Activated naive CD4-positive, alpha-beta T cell treated with anti-CD3 and anti-CD28 coated beads, Interleukin-2, amount 50 U/mL, for 72 hours (primary cell): ENCODE results near the gene BSN. TPM values are rescaled to one million over a fixed set of nuclear protein-coding genes. Genes with fewer than 3 reads are reported as not detected.

ENCODE experiments used
- ATAC-seq, 2 donors: fragments of 150-1000 bp; cut with Tn5 transposase; 2 replicates each; pipeline ENCODE4 v1.10.0; 2021; ENCODE audit warnings: mild to moderate bottlenecking in 2 of 2, moderate library complexity in 2 of 2
- DNase-seq, 2 donors: peaks; one replicate each; pipeline ENCODE4 v3.0.0; 2021 to 2022; ENCODE audit warnings: low spot score in 2 of 2
- H3K27ac Mint-ChIP-seq, 2 donors: one replicate each; pipeline ENCODE4 v1.8.0; 2022; ENCODE audit warnings: mild to moderate bottlenecking in 2 of 2, mixed read lengths in 2 of 2
- H3K36me3 Mint-ChIP-seq, 2 donors: one replicate each; pipeline ENCODE4 v1.8.0; 2022; ENCODE audit warnings: mixed read lengths in 2 of 2
- H3K9me3 Mint-ChIP-seq, 2 donors: one replicate each; pipeline ENCODE4 v1.8.0; 2022; ENCODE audit warnings: mixed read lengths in 2 of 2
- total RNA-seq, 2 donors: library from RNA; stranded (reverse); gene quantifications; one replicate each; pipeline ENCODE4 v1.2.3, GENCODE V29; 2022

BSN gene
- total RNA-seq, 2 donors from 2014 or later: 0.06 to 0.20 TPM

DNA sequence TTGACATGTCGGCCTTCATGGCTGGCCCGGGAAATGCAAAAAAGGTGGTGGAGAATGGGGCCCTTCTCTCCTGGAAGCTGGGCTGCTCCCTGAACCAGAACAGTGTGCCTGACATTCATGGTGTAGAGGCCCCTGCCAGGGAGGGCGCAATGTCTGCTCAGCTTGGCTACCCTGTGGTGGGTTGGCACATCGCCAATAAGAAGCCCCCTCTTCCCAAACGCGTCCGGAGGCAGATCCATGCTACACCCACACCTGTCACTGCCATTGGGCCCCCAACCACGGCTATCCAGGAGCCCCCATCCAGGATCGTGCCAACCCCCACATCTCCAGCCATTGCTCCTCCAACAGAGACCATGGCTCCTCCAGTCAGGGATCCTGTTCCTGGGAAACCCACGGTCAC lies 23.1 kb upstream of the BSN start:
- peaks cover 5 to 9% of the 10 kb centered on the region in 2 donors for H3K36me3 Mint-ChIP-seq

DNA sequence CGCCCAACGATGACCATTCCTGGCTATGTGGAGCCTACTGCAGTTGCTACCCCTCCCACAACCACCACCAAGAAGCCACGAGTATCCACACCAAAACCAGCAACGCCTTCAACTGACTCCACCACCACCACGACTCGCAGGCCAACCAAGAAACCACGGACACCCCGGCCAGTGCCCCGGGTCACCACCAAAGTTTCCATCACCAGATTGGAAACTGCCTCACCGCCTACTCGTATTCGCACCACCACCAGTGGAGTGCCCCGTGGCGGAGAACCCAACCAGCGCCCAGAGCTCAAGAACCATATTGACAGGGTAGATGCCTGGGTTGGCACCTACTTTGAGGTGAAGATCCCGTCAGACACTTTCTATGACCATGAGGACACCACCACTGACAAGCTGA lies 22.6 kb upstream of the BSN start:
- no peaks in the 10 kb centered on the region for H3K9me3 Mint-ChIP-seq
- peak in 1 of 2 donors; percentile 19 for ATAC-seq
- H3K27ac Mint-ChIP-seq: peak overlapping the region in 1 of 2 donors; percentile 86
- no peak for DNase-seq
- peaks cover 5 to 9% of the 10 kb centered on the region in 2 donors for H3K36me3 Mint-ChIP-seq

More for the DNA sequence above, 23.1 kb upstream of the BSN start:
- H3K27ac Mint-ChIP-seq: no peak overlapping the region
- ATAC-seq: no peak
- DNase-seq: no peak
- no peaks in the 10 kb centered on the region for H3K9me3 Mint-ChIP-seq

GRCh38 chr3:49533031-49533430 lies 21.2 kb upstream of the BSN start:
- Mint-ChIP-seq H3K9me3 (no peaks in the 10 kb centered on the region), H3K36me3 (peaks cover 5 to 9% of the 10 kb centered on the region in 2 donors), H3K27ac (no peak overlapping the region)
- no peak for ATAC-seq
- DNase-seq: no peak

GRCh38 chr3:49533786-49534519 lies 20.3 kb upstream of the BSN start:
- Mint-ChIP-seq H3K9me3 (no peaks in the 10 kb centered on the region), H3K36me3 (peaks cover 5 to 9% of the 10 kb centered on the region in 2 donors), H3K27ac (no peak overlapping the region)
- no peak for ATAC-seq
- DNase-seq: no peak

- no peak for ATAC-seq
- no peak for DNase-seq
- Mint-ChIP-seq H3K27ac (no peak overlapping the region), H3K36me3 (peaks cover 5 to 9% of the 10 kb centered on the region in 2 donors), H3K9me3 (no peaks in the 10 kb centered on the region)
These were observed 19.5 kb upstream of the BSN start for GRCh38 chr3:49534581-49535441.

- no peaks in the 10 kb centered on the region for H3K9me3 Mint-ChIP-seq
- ATAC-seq (no peak), DNase-seq (no peak)
- peaks cover 0 to 8% of the 10 kb centered on the region in 2 donors for H3K36me3 Mint-ChIP-seq
- no peak overlapping the region for H3K27ac Mint-ChIP-seq
These were observed 18.1 kb upstream of the BSN start for GRCh38 chr3:49535971-49536874.

DNA sequence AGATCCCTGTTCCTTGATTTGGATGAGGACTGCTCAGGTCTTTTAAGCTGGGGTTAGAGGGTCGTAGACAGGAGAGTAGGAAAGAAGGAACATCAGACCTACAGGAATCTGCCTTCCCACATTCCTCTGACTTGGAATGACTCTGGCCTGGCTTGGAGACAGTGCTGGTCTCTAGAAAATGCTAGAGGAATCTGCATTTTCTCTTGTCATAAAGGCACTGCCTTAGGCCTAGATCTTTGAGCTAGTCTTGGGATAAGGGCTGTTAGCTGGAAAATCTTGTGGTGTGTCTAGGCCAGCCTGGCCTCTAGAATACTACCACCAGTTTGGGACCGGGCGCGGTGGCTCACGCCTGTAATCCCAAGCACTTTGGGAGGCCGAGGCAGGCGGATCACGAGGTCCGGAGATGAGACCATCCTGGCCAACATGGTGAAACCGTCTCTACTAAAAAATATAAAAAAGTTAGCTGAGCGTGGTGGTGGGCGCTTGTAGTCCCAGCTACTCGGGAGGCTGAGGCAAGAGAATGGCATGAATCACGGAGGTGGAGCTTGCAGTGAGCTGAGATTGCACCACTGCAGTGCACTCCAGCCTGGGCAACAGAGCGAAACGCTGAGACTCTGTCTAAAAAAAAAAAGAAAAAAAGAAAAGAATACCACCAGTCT lies 17.3 kb upstream of the BSN start:
- DNase-seq (no peak), ATAC-seq (no peak)
- Mint-ChIP-seq H3K27ac (no peak overlapping the region), H3K9me3 (no peaks in the 10 kb centered on the region), H3K36me3 (no peaks in the 10 kb centered on the region)

GRCh38 chr3:49539659-49540560 lies 14.4 kb upstream of the BSN start:
- peak; percentile 90 to 91 for ATAC-seq
- peak overlapping the region in 1 of 2 donors; percentile 26 for H3K27ac Mint-ChIP-seq
- H3K9me3 Mint-ChIP-seq: no peaks in the 10 kb centered on the region
- peak; percentile 93 to 97 for DNase-seq
- H3K36me3 Mint-ChIP-seq: no peaks in the 10 kb centered on the region

GRCh38 chr3:49552087-49552486 lies 2.2 kb upstream of the BSN start:
- Mint-ChIP-seq H3K27ac (no peak overlapping the region), H3K9me3 (no peaks in the 10 kb centered on the region), H3K36me3 (no peaks in the 10 kb centered on the region)
- no peak for DNase-seq
- no peak for ATAC-seq

DNA sequence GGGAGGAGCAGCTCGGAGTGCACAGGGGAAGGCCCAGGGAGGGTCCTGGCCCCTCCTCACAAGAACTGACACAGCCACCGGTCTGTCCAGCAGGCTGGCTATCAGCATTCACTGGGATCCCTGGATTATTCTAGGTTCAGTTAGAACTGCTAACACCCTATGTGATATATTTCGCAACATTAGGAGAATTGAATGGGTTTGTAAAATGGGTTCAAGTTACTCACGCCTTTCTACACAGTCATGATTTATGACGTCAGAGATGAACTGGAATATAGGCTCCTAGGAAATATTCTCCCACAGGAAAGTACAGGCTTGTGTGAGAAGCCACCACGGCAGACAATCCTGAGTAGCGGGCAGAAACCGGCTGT lies 969 bp upstream of the BSN start:
- ATAC-seq (no peak), DNase-seq (no peak)
- no peaks in the 10 kb centered on the region for H3K9me3 Mint-ChIP-seq
- H3K36me3 Mint-ChIP-seq: no peaks in the 10 kb centered on the region
- H3K27ac Mint-ChIP-seq: peak overlapping the region in 1 of 2 donors; percentile 88

DNA sequence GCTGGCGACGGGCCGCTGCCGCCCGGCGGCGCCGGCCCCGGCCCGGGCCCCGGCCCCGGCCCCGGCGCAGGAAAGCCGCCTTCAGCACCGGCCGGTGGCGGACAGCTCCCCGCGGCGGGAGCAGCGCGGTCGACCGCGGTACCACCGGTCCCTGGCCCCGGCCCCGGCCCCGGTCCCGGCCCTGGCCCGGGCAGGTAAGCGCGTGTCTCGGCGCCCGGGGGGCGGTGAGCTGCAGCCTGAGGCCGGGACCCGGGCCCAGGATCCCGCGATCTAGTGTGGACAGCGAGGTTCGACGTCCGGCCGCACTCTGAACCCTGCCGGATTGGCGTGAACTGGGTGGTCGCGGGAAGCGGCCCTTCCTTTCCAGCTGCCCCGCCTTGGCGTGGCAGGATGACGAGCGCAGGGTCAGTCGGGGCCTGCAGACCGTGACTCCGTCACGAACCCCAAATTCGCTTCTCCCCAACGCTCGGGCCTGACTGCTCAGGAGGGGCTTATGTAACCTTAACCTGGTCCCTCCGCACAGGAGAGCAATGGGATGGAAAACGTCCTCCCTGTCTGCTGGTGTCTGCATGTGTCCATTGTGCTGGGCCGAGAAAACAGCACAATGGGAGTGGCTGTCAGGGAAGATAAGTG lies 472 bp downstream of the BSN start:
- DNase-seq (peak in 1 of 2 donors; percentile 73), ATAC-seq (peak; percentile 74 to 79)

DNA sequence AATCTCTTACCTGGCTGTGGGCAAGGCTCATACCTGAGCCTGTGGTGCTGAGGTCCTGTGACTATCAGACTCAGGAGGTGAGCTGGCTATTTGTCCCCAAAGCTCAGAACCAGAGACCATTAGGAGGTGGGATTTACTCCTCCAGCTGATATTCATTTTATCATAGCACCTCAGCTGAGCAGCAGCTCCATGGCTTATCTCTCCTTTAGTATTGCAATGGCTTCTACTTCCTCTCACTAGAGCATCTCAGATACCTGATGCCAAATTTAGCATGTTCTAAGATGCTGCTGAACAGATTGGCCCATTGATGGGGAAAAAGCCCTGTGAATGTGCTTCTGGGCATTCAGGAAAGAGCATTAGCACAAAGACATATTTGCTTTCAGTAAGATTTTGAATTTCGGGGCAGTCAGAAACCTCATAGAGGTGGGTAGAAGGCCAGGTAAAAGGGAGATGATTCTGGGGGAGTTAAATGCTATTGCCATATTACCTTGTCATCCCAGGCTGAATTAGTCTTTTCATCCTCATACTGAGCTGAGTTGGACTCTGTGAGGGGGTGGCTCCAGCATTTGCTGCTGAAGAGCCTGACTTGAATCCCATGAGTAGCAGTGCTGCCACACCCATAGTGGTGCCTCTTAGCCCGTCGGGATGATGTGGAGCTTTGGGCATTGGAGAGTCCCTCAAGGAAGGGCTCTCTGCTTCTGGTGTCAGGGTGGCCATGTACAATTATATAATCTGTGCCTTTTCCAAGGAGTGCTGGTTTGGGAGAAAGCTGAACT lies 2.4 kb downstream of the BSN start:
- no peak overlapping the region for H3K27ac Mint-ChIP-seq
- no peak for ATAC-seq
- H3K36me3 Mint-ChIP-seq: peaks cover 0 to 8% of the 10 kb centered on the region in 2 donors
- no peaks in the 10 kb centered on the region for H3K9me3 Mint-ChIP-seq
- no peak for DNase-seq

More for the DNA sequence above, 472 bp downstream of the BSN start:
- Mint-ChIP-seq H3K36me3 (peaks cover 0 to 7% of the 10 kb centered on the region in 2 donors), H3K27ac (no peak overlapping the region), H3K9me3 (no peaks in the 10 kb centered on the region)

DNA sequence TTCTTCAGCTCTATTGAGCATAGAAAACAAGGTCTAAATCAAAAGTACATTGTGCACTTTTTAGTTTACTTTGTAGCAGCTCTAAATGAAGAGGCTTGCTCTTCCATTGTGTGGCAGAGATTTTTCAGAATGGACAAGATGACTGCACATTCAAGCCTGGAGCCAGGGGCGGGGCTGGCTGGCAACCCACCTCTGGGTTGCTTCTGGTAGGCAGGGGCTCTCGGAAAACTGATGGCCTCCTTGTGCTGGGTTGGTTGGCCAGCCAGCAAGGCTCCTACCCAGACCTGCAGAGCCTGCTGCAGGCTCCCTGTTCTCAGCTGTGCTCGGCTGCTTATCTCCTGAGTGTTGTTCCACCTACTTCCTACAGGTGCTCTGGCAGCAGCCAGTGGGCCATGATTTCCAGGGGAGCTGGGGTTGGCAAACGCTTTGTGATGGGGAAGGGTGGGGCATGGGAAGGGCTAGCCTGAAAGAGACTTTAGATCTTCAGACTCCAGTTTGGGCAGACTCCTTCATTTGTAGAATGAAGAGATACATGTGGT lies 8.8 kb downstream of the BSN start:
- DNase-seq: no peak
- H3K9me3 Mint-ChIP-seq: no peaks in the 10 kb centered on the region
- peaks cover 0 to 8% of the 10 kb centered on the region in 2 donors for H3K36me3 Mint-ChIP-seq
- no peak overlapping the region for H3K27ac Mint-ChIP-seq
- no peak for ATAC-seq

DNA sequence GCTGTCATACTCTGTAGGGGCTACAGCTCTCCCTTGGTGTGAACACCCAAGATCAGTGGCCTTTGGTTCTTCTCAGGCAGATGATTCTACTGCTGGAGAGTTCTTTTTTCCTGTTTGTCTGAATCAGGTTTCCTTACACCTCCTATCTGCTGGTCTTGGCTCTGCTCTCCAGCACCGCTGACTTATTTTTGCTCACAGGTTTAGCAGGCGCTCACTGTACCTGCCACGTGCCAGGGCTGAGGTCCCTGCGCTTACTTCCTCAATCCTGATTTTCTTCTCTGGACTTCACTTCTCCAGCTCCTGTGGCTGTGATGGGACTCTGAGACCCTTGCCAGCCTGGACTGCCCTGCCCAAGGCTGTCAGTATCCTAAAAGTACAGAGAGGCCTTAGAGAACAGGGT lies 9.5 kb downstream of the BSN start:
- DNase-seq: no peak
- no peak for ATAC-seq
- Mint-ChIP-seq H3K27ac (no peak overlapping the region), H3K36me3 (peaks cover 0 to 8% of the 10 kb centered on the region in 2 donors), H3K9me3 (no peaks in the 10 kb centered on the region)
